ENCODE measurements around the gene OR51E1. TPM values are rescaled to one million over a fixed set of nuclear protein-coding genes. Genes with fewer than 3 reads are reported as not detected.

OR51E1 gene
- total RNA-seq: not detected in 2 replicates

GRCh38 chr11:4643682-4644081 is at the start of gene OR51E1:
OR51E1 (plus strand) TSS chr11:4643982; CDS start chr11:4652527, 8,545 bp downstream.

GRCh38 chr11:4607781-4608666 is 35.8 kb upstream of the OR51E1 start, which contains the start of gene TRIM68:
TRIM68 (minus strand) TSS chr11:4608231; CDS start chr11:4605504, 2,727 bp downstream.

GRCh38 chr11:4636962-4637661 is 6.7 kb upstream of the OR51E1 start, which contains the start of gene OR51D1:
OR51D1 (plus strand) TSS chr11:4637477; CDS start chr11:4639791, 2,314 bp downstream.

GRCh38 chr11:4697585-4697984 is 53.8 kb downstream of the OR51E1 start, which contains the start of gene OR51E2:
OR51E2 (minus strand) TSS chr11:4697853; CDS start chr11:4682711, 15,142 bp downstream.

GRCh38 chr11:4704054-4704789 is 60.4 kb downstream of the OR51E1 start, which contains the start of gene MMP26:
MMP26 (plus strand) TSS chr11:4704784.

Other genes with a start within 250 kb of the OR51E1 start
- not detected in 2 replicates for gene OR52K2, start 194.7 kb upstream of the OR51E1 start, total RNA-seq
- not detected in 2 replicates for gene OR52K1, start 161.3 kb upstream of the OR51E1 start, total RNA-seq
- gene OR52M1, start 98.8 kb upstream of the OR51E1 start, total RNA-seq: not detected in 2 replicates
- not detected in 2 replicates for gene OR52I2, start 62.2 kb upstream of the OR51E1 start, total RNA-seq
- not detected in 2 replicates for gene OR52I1, start 49.9 kb upstream of the OR51E1 start, total RNA-seq
- 8.3 and 12.3 TPM in 2 replicates for gene TRIM68, start 35.8 kb upstream of the OR51E1 start, total RNA-seq
- not detected in 2 replicates for gene OR51D1, start 6.5 kb upstream of the OR51E1 start, total RNA-seq
- gene OR51E2, start 53.9 kb downstream of the OR51E1 start, total RNA-seq: not detected in 2 replicates
- gene MMP26, start 60.8 kb downstream of the OR51E1 start, total RNA-seq: not detected in 2 replicates
- not detected in 2 replicates for gene OR51F1, start 126.0 kb downstream of the OR51E1 start, total RNA-seq
- not detected in 2 replicates for gene OR52R1, start 160.4 kb downstream of the OR51E1 start, total RNA-seq
- gene OR51F2, start 177.3 kb downstream of the OR51E1 start, total RNA-seq: not detected in 2 replicates
- gene OR51S1, start 205.2 kb downstream of the OR51E1 start, total RNA-seq: not detected in 2 replicates
- gene OR51T1, start 237.9 kb downstream of the OR51E1 start, total RNA-seq: not detected in 2 replicates